Measurements from ENCODE around the gene ANKFY1.

DNA sequence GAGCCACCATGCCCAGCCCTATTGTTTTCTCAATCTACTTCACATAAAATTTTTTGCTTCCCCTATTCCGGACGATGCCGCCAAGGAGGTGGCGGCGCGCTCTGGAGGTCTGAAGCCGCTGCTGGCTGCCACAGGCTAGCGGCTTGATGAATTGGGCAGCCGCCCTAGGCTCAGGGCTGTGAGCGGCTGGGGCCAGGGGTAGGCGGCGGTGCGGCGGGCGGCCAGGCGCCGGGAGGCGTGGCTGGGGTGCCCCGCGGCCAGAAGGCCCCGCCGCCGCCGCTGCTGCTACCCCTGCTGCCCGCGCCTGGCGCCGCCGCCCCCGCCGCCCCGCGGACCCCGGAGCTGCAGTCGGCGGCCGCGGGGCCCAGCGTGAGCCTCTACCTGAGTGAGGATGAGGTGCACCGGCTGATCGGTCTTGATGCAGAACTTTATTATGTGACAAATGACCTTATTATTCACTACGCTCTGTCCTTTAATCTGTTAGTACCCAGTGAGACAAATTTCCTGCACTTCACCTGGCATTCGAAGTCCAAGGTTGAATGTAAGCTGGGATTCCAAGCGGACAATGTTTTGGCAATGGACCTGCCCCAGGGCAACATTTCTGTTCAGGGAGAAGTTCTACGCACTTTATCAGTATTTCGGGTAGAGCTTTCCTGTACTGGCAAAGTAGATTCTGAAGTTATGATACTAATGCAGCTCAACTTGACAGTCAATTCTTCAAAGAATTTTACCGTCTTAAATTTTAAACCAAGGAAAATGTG, 41.7 kb downstream of the ANKFY1 start:
- TF ChIP-seq, protein P1, sequence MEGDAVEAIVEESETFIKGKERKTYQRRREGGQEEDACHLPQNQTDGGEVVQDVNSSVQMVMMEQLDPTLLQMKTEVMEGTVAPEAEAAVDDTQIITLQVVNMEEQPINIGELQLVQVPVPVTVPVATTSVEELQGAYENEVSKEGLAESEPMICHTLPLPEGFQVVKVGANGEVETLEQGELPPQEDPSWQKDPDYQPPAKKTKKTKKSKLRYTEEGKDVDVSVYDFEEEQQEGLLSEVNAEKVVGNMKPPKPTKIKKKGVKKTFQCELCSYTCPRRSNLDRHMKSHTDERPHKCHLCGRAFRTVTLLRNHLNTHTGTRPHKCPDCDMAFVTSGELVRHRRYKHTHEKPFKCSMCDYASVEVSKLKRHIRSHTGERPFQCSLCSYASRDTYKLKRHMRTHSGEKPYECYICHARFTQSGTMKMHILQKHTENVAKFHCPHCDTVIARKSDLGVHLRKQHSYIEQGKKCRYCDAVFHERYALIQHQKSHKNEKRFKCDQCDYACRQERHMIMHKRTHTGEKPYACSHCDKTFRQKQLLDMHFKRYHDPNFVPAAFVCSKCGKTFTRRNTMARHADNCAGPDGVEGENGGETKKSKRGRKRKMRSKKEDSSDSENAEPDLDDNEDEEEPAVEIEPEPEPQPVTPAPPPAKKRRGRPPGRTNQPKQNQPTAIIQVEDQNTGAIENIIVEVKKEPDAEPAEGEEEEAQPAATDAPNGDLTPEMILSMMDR (IDR thresholded peaks at IDR 0.05): no peak
- no peak for TF ChIP-seq POLR2A (IDR thresholded peaks at IDR 0.05)
